Measurements from ENCODE around the gene CDCA5. TPM values are rescaled to one million over a fixed set of nuclear protein-coding genes. Genes with fewer than 3 reads are reported as not detected.

CDCA5 gene
- polyA plus RNA-seq, 3 donors = 0.20 to 0.28 TPM; not detected in 1

DNA sequence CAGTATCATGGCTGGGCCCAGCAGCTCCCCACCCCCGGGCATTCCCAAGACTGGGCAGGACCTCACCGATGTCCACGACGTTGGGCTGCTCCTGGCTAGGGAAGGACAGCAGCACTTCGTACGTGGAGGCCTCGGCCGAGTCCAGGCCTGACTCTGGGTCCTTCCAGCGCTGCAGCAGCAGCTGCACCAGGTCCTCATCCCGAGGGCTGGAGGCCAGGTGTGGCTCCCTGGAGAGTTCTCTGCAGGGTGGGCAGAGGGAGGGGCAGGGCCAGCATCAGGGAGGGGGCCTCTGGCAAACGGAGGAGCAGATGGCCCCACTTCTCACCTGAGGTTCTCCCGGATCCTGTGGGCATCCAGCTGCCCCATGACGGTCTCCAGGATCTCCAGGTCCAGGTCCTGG is 25.8 kb downstream of the CDCA5 start:
- H3K9me3 Mint-ChIP-seq = peaks cover 0 to 5% (median 1%) of the 10 kb centered on the region in 7 donors

DNA sequence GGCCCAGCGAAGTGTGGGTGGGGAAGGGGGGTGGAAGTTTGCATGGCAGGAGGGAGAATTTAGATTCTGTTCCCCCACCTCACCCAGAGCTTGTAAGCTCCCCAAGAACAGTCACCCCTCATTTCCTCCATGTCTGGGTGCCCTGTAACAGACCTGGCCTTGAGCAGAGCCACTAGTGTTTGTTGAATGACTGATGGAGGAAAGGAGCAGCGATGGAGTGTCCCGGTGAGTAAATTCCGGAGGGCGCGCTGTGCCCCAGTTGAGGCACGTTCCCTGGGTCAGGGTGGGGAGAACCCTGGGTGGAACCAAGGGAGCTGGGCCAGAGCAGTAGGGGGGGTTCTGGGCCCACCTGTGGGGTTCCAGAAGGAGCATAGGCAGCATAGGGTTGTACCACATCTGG is 26.3 kb downstream of the CDCA5 start:
- Mint-ChIP-seq H3K4me3 (no peak overlapping the region), H3K4me1 (peaks cover 38% of the 10 kb centered on the region), H3K27ac (no peak overlapping the region), H3K9me3 (peaks cover 0 to 5% (median 1%) of the 10 kb centered on the region in 7 donors), H3K27me3 (ENCODE audit: low read depth in 3 of 3) (peaks cover 10 to 16% (median 16%) of the 10 kb centered on the region in 3 donors), H3K36me3 (no peaks in the 10 kb centered on the region)
- Histone ChIP-seq H3K4me1 (ENCODE audit: control insufficient read depth in 1 of 2, insufficient read depth in 2 of 2, low read length in 2 of 2) (peaks cover 9 to 16% of the 10 kb centered on the region in 2 donors), H3K4me3 (replicated peaks in 1 of 3; ENCODE audit: low read depth in 2 of 3, low read length in 3 of 3) (no peak overlapping the region), H3K79me2 (ENCODE audit: insufficient read depth, low read length) (no peaks in the 10 kb centered on the region), H3K9me3 (replicated peaks in 1 of 2; ENCODE audit: control insufficient read depth in 1 of 2, insufficient read depth in 1 of 2, low read length in 2 of 2) (no peaks in the 10 kb centered on the region), H3K36me3 (replicated peaks in 1 of 2; ENCODE audit: control insufficient read depth in 1 of 2, insufficient read depth in 2 of 2, low read length in 2 of 2) (no peaks in the 10 kb centered on the region), H3K9ac (ENCODE audit: insufficient read depth, low read length, poor library complexity, severe bottlenecking) (no peak overlapping the region), H2AFZ (ENCODE audit: insufficient read depth, low read depth, low read length, poor library complexity, severe bottlenecking) (no peak overlapping the region), H3K27ac (ENCODE audit: low read depth in 1 of 2, low read length in 2 of 2) (no peak overlapping the region), H4K20me1 (ENCODE audit: insufficient read depth, low read length) (no peaks in the 10 kb centered on the region), H3K27me3 (ENCODE audit: control insufficient read depth in 2 of 2, insufficient read depth in 2 of 2, low read length in 2 of 2) (no peaks in the 10 kb centered on the region), H3K4me2 (replicated peaks; ENCODE audit: extremely low read depth, low read length, poor library complexity, severe bottlenecking) (no peak overlapping the region)
- intact Hi-C loops (cut with micrococcal nuclease) = no loop called here
- TF ChIP-seq, protein P1, sequence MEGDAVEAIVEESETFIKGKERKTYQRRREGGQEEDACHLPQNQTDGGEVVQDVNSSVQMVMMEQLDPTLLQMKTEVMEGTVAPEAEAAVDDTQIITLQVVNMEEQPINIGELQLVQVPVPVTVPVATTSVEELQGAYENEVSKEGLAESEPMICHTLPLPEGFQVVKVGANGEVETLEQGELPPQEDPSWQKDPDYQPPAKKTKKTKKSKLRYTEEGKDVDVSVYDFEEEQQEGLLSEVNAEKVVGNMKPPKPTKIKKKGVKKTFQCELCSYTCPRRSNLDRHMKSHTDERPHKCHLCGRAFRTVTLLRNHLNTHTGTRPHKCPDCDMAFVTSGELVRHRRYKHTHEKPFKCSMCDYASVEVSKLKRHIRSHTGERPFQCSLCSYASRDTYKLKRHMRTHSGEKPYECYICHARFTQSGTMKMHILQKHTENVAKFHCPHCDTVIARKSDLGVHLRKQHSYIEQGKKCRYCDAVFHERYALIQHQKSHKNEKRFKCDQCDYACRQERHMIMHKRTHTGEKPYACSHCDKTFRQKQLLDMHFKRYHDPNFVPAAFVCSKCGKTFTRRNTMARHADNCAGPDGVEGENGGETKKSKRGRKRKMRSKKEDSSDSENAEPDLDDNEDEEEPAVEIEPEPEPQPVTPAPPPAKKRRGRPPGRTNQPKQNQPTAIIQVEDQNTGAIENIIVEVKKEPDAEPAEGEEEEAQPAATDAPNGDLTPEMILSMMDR (IDR thresholded peaks at IDR 0.05) = no peak
- no CpG with 5 or more reads among the region's 7 CpGs for WGBS (ENCODE audit: insufficient coverage)
- no peak for DNase-seq

More for the DNA sequence above, 25.8 kb downstream of the CDCA5 start:
- no peaks in the 10 kb centered on the region for H3K27me3 ChIP-seq (ENCODE audit: control insufficient read depth in 2 of 2, insufficient read depth in 2 of 2, low read length in 2 of 2)
- no peak overlapping the region for H3K9ac ChIP-seq (ENCODE audit: insufficient read depth, low read length, poor library complexity, severe bottlenecking)
- H3K79me2 ChIP-seq (ENCODE audit: insufficient read depth, low read length) = no peaks in the 10 kb centered on the region
- H3K27me3 Mint-ChIP-seq (ENCODE audit: low read depth in 3 of 3) = peaks cover 10 to 16% (median 13%) of the 10 kb centered on the region in 3 donors
- intact Hi-C loops (cut with micrococcal nuclease) = no loop called here
- no peak overlapping the region for H2AFZ ChIP-seq (ENCODE audit: insufficient read depth, low read depth, low read length, poor library complexity, severe bottlenecking)
- no peak for DNase-seq
- no peak overlapping the region for H3K4me2 ChIP-seq (replicated peaks; ENCODE audit: extremely low read depth, low read length, poor library complexity, severe bottlenecking)
- H3K4me1 Mint-ChIP-seq = peaks cover 42% of the 10 kb centered on the region
- no peak overlapping the region for H3K4me3 Mint-ChIP-seq
- no peaks in the 10 kb centered on the region for H3K36me3 Mint-ChIP-seq
- no peaks in the 10 kb centered on the region for H3K36me3 ChIP-seq (replicated peaks in 1 of 2; ENCODE audit: control insufficient read depth in 1 of 2, insufficient read depth in 2 of 2, low read length in 2 of 2)
- peaks cover 9 to 16% of the 10 kb centered on the region in 2 donors for H3K4me1 ChIP-seq (ENCODE audit: control insufficient read depth in 1 of 2, insufficient read depth in 2 of 2, low read length in 2 of 2)
- no peak overlapping the region for H3K27ac ChIP-seq (ENCODE audit: low read depth in 1 of 2, low read length in 2 of 2)
- no peak overlapping the region for H3K27ac Mint-ChIP-seq
- no peaks in the 10 kb centered on the region for H4K20me1 ChIP-seq (ENCODE audit: insufficient read depth, low read length)
- TF ChIP-seq, protein P1 (IDR thresholded peaks at IDR 0.05) = no peak
- 93% methylated on average over 13 of the region's 13 CpGs for WGBS (ENCODE audit: insufficient coverage)
- H3K4me3 ChIP-seq (replicated peaks in 1 of 3; ENCODE audit: low read depth in 2 of 3, low read length in 3 of 3) = no peak overlapping the region
- no peaks in the 10 kb centered on the region for H3K9me3 ChIP-seq (replicated peaks in 1 of 2; ENCODE audit: control insufficient read depth in 1 of 2, insufficient read depth in 1 of 2, low read length in 2 of 2)

All from CD14-positive monocyte (primary cell).